HCT116 (cell line): ENCODE results near the gene TLR9. TPM values are rescaled to one million over a fixed set of nuclear protein-coding genes. Genes with fewer than 3 reads are reported as not detected.

Experiments used
- ATAC-seq: fragments of 200-7000 bp; cut with Tn5 transposase; 2 replicates; pipeline ENCODE4 v1.9.1; 2020; ENCODE audit warnings: mild to moderate bottlenecking, moderate library complexity
- BruUV-seq: library from RNA; stranded (reverse); fragments of 400-500 nt; replicated peaks from 2 replicates; lab custom pipeline; 2021; lab: Mats Ljungman, UMichigan
- CTCF ChIA-PET: fragments of 300-600 bp; sonication (Branson Sonifier 250); formaldehyde crosslinking; loops from one replicate; lab custom pipeline; 2021; ENCODE audit warnings: antibody characterized with exemption; lab: Charles Lee
- POLR2A ChIA-PET: fragments of 300-600, 350-600 bp; sonication (Branson Sonifier 250); formaldehyde crosslinking; loops from one replicate; lab custom pipeline; 2021; ENCODE audit warnings: antibody characterized with exemption; lab: Charles Lee
- RAD21 ChIA-PET, 2 experiments: fragments of 300-600 bp; sonication (Branson Sonifier 250); formaldehyde crosslinking; loops; one replicate each; lab custom pipeline; 2023; ENCODE audit warnings: low total read pairs in 2 of 2; ENCODE audit not compliant: uncharacterized antibody in 2 of 2, unreplicated experiment in 2 of 2, low non-redundant PET in 1 of 2; lab: Charles Lee
- DNase-seq: peaks from one replicate; pipeline ENCODE4 v3.0.0-alpha.2; 2010; ENCODE audit warnings: low read depth, low spot score
- H2AFZ ChIP-seq: fragments of 200-600 bp; shearing (Covaris generic), sonication (generic); 2 replicates; pipeline ENCODE4 v1.6.1; 2017; ENCODE audit warnings: low read depth, mixed run types, mixed read lengths, antibody characterized with exemption, low read length; ENCODE audit not compliant: poor library complexity, severe bottlenecking
- H3K27ac ChIP-seq: 2 replicates; pipeline ENCODE4 v1.5.1; 2012; ENCODE audit warnings: low read depth, low read length
- H3K27me3 ChIP-seq: fragments of 200-600 bp; sonication (generic); 2 replicates; pipeline ENCODE4 v1.6.1; 2016; ENCODE audit warnings: mixed run types, low read length, mixed read lengths; ENCODE audit not compliant: insufficient read depth
- H3K36me3 ChIP-seq, 2 experiments: fragments of 200-500 bp in 1 of 2; fragments of 200-600 bp in 1 of 2; sonication (Bioruptor generic) in 1 of 2; sonication (generic) in 1 of 2; 2 replicates each; pipeline versions ENCODE4 v1.5.1 to v1.6.1; 2014 to 2016; ENCODE audit warnings: low read length in 2 of 2, inconsistent platforms in 1 of 2, mixed read lengths in 1 of 2, mixed run types in 1 of 2; ENCODE audit not compliant: insufficient read depth in 2 of 2, control insufficient read depth in 1 of 2
- H3K4me1 ChIP-seq, 2 experiments: fragments of 200-600 bp in 1 of 2; sonication (generic) in 1 of 2; 2 replicates each; pipeline versions ENCODE4 v1.5.1 to v1.6.1; 2012 to 2017; ENCODE audit warnings: low read length in 2 of 2, inconsistent platforms in 1 of 2, mild to moderate bottlenecking in 1 of 2, mixed read lengths in 1 of 2, mixed run types in 1 of 2, moderate library complexity in 1 of 2; ENCODE audit not compliant: insufficient read depth in 2 of 2, control insufficient read depth in 1 of 2
- H3K4me2 ChIP-seq: fragments of 200-600 bp; sonication (generic); 2 replicates; pipeline ENCODE4 v1.6.1; 2017; ENCODE audit warnings: mixed run types, low read length, mixed read lengths
- H3K4me3 ChIP-seq, 2 experiments: fragments of 200-600 bp in 1 of 2; sonication (generic) in 1 of 2; replicated peaks in 1 of 2; 2 replicates each; pipeline ENCODE4 v1.5.1; 2011 to 2016; ENCODE audit warnings: low read length in 2 of 2, control low read depth in 1 of 2, low read depth in 1 of 2, mild to moderate bottlenecking in 1 of 2, mixed read lengths in 1 of 2, mixed run types in 1 of 2
- H3K79me2 ChIP-seq: fragments of 200-600 bp; sonication (generic); 2 replicates; pipeline ENCODE4 v1.6.1; 2017; ENCODE audit warnings: mild to moderate bottlenecking, mixed run types, low read length, moderate library complexity, mixed read lengths; ENCODE audit not compliant: insufficient read depth
- H3K9ac ChIP-seq: fragments of 200-600 bp; sonication (generic); 2 replicates; pipeline ENCODE4 v1.6.1; 2016; ENCODE audit warnings: low read length, mixed read lengths
- H3K9me2 ChIP-seq: fragments of 200-600 bp; sonication (generic), shearing (Covaris generic); 2 replicates; pipeline ENCODE4 v1.6.1; 2017; ENCODE audit warnings: mixed run types, mild to moderate bottlenecking, moderate library complexity; ENCODE audit not compliant: insufficient read depth
- H3K9me3 ChIP-seq, 2 experiments: fragments of 200-500 bp in 1 of 2; fragments of 200-600 bp in 1 of 2; sonication (Bioruptor generic) in 1 of 2; sonication (generic) in 1 of 2; 2 replicates each; pipeline ENCODE4 v1.6.1; 2014 to 2017; ENCODE audit warnings: low read length in 2 of 2, mixed read lengths in 2 of 2, inconsistent platforms in 1 of 2, low read depth in 1 of 2, mild to moderate bottlenecking in 1 of 2, mixed run types in 1 of 2, moderate library complexity in 1 of 2; ENCODE audit not compliant: control insufficient read depth in 1 of 2, insufficient read depth in 1 of 2
- H4K20me1 ChIP-seq: fragments of 200-600 bp; sonication (generic), shearing (Covaris generic); 2 replicates; pipeline ENCODE4 v1.6.1; 2017; ENCODE audit warnings: mixed run types, mild to moderate bottlenecking, moderate library complexity; ENCODE audit not compliant: insufficient read depth
- ATF3 ChIP-seq: IDR thresholded peaks from 2 replicates; pipeline ENCODE4 v1.6.1; 2012
- CEBPB ChIP-seq: IDR thresholded peaks from 2 replicates; pipeline ENCODE4 v1.6.1; 2012; ENCODE audit warnings: low read depth
- EGR1 ChIP-seq: IDR thresholded peaks from 2 replicates; pipeline ENCODE4 v1.6.1; 2012; ENCODE audit warnings: low read depth
- ELF1 ChIP-seq: IDR thresholded peaks from 2 replicates; pipeline ENCODE4 v1.6.1; 2012; ENCODE audit warnings: low read depth, borderline replicate concordance
- EZH2 ChIP-seq: fragments of 200-600 bp; sonication (generic); IDR thresholded peaks from 2 replicates; pipeline ENCODE4 v1.6.1; 2017; ENCODE audit warnings: antibody characterized with exemption, mixed run types
- EZH2phosphoT487 ChIP-seq: fragments of 200-600 bp; IDR thresholded peaks from 2 replicates; pipeline ENCODE4 v1.6.1; 2018; ENCODE audit warnings: antibody characterized with exemption, borderline replicate concordance
- FOSL1 ChIP-seq: IDR thresholded peaks from 2 replicates; pipeline ENCODE4 v1.6.1; 2012; ENCODE audit warnings: low read depth
- JUND ChIP-seq: IDR thresholded peaks from 2 replicates; pipeline ENCODE4 v1.6.1; 2012
- POLR2A ChIP-seq: IDR thresholded peaks from 2 replicates; pipeline ENCODE4 v1.7.0; 2011; ENCODE audit warnings: borderline replicate concordance; ENCODE audit not compliant: insufficient read depth, insufficient read length; ENCODE audit errors: extremely low read depth
- POLR2AphosphoS5 ChIP-seq: IDR thresholded peaks from 2 replicates; pipeline ENCODE4 v1.6.1; 2011; ENCODE audit warnings: mild to moderate bottlenecking, low read depth, low read length, moderate library complexity
- RAD21 ChIP-seq: IDR thresholded peaks from 2 replicates; pipeline ENCODE4 v1.6.1; 2012; ENCODE audit warnings: low read depth, mild to moderate bottlenecking
- SIN3A ChIP-seq: IDR thresholded peaks from 2 replicates; pipeline ENCODE4 v1.6.1; 2012; ENCODE audit warnings: low read depth
- SRF ChIP-seq: IDR thresholded peaks from 2 replicates; pipeline ENCODE4 v1.6.1; 2012; ENCODE audit warnings: low read depth
- TCF7L2 ChIP-seq: IDR thresholded peaks from 2 replicates; pipeline ENCODE4 v1.7.0; 2011; ENCODE audit warnings: borderline replicate concordance, inconsistent platforms; ENCODE audit not compliant: insufficient read depth, insufficient read length; ENCODE audit errors: extremely low read depth
- YY1 ChIP-seq: IDR thresholded peaks from 2 replicates; pipeline ENCODE4 v1.6.1; 2011; ENCODE audit warnings: low read length, low read depth, moderate library complexity, mild to moderate bottlenecking; ENCODE audit not compliant: insufficient replicate concordance; ENCODE audit errors: extremely low read depth
- ZBTB33 ChIP-seq: IDR thresholded peaks from 2 replicates; pipeline ENCODE4 v1.6.1; 2011; ENCODE audit warnings: mild to moderate bottlenecking, low read length, moderate library complexity; ENCODE audit not compliant: insufficient replicate concordance; ENCODE audit errors: extremely low read depth
- ZFX ChIP-seq: fragments of 450-650 bp; IDR thresholded peaks from 2 replicates; pipeline ENCODE4 v1.6.1; 2017
- ZNF274 ChIP-seq: fragments of 200-500 bp; sonication (Bioruptor generic); IDR thresholded peaks from 2 replicates; pipeline ENCODE4 v1.6.1; 2014; ENCODE audit warnings: mild to moderate bottlenecking, low read depth, low read length, inconsistent platforms
- intact Hi-C: fragments of 100-400 bp; cut with micrococcal nuclease; formaldehyde crosslinking; loops from 2 replicates; pipeline ENCODE4 v1.10.0; 2022
- total RNA-seq: library from RNA; stranded (reverse); gene quantifications from one replicate; pipeline ENCODE4 v1.2.1, GENCODE V29; 2021; ENCODE audit not compliant: unreplicated experiment
- TF ChIP-seq, protein P1 (sequence below), 3 experiments: fragments of 200-600 bp in 1 of 3; sonication (generic) in 1 of 3; IDR thresholded peaks in 2 of 3; conservative IDR thresholded peaks in 1 of 3; 2 replicates each; pipeline ENCODE4 v1.5.1; 2012 to 2017; ENCODE audit warnings: low read depth in 2 of 3, low read length in 2 of 3, antibody characterized with exemption in 1 of 3, borderline replicate concordance in 1 of 3, control low read depth in 1 of 3, mild to moderate bottlenecking in 1 of 3, mixed read lengths in 1 of 3, mixed run types in 1 of 3, moderate library complexity in 1 of 3; ENCODE audit not compliant: insufficient read depth in 1 of 3
- TF ChIP-seq, protein P2 (sequence below): IDR thresholded peaks from 2 replicates; pipeline ENCODE4 v1.6.1; 2012; ENCODE audit warnings: low read depth

TLR9 gene
- total RNA-seq, 1 experiment from 2014 or later, result 0.15 TPM

DNA sequence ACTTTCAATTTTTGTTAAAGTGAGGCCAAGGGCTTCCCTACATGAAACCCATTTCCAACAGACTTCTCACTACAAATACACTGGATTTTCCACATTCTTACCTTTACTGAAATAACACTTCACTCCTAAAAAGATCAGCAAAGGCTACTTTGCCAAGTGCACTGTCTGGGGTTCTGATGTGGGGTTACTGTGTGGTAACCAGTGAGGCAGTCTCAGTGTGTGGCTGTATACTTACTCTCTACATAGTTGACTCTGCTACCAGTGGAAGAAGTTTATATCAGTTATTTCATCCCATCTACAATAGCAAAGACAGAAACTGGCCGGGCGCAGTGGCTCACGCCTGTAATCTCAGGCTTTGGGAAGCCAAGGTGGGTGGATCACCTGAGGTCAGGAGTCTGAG lies 47.4 kb upstream of the TLR9 start:
- H2AFZ ChIP-seq, result no peak overlapping the region
- no peak overlapping the region for H3K9ac ChIP-seq
- no peaks in the 10 kb centered on the region for H3K9me3 ChIP-seq
- no peak overlapping the region for H3K27ac ChIP-seq
- BruUV-seq, result no TSS peak
- H3K9me2 ChIP-seq, result no peaks in the 10 kb centered on the region
- CTCF ChIA-PET, result no interaction called here
- TF ChIP-seq POLR2A (no peak), ZBTB33 (no peak), YY1 (no peak), EGR1 (no peak), TCF7L2 (no peak), ZFX (no peak), POLR2AphosphoS5 (no peak), EZH2phosphoT487 (no peak), JUND (no peak), ATF3 (no peak), CEBPB (no peak), ZNF274 (no peak), SRF (no peak), ELF1 (no peak), FOSL1 (no peak), SIN3A (no peak), EZH2 (no peak), RAD21 (no peak)
- TF ChIP-seq, protein P1, sequence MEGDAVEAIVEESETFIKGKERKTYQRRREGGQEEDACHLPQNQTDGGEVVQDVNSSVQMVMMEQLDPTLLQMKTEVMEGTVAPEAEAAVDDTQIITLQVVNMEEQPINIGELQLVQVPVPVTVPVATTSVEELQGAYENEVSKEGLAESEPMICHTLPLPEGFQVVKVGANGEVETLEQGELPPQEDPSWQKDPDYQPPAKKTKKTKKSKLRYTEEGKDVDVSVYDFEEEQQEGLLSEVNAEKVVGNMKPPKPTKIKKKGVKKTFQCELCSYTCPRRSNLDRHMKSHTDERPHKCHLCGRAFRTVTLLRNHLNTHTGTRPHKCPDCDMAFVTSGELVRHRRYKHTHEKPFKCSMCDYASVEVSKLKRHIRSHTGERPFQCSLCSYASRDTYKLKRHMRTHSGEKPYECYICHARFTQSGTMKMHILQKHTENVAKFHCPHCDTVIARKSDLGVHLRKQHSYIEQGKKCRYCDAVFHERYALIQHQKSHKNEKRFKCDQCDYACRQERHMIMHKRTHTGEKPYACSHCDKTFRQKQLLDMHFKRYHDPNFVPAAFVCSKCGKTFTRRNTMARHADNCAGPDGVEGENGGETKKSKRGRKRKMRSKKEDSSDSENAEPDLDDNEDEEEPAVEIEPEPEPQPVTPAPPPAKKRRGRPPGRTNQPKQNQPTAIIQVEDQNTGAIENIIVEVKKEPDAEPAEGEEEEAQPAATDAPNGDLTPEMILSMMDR (IDR thresholded peaks at IDR 0.05 in 2 of 3, conservative IDR thresholded peaks at IDR 0.05 in 1 of 3; ENCODE audit: borderline replicate concordance in 1 of 3, insufficient read depth in 1 of 3, low read depth in 2 of 3, low read length in 2 of 3), result no peak
- TF ChIP-seq, protein P2, sequence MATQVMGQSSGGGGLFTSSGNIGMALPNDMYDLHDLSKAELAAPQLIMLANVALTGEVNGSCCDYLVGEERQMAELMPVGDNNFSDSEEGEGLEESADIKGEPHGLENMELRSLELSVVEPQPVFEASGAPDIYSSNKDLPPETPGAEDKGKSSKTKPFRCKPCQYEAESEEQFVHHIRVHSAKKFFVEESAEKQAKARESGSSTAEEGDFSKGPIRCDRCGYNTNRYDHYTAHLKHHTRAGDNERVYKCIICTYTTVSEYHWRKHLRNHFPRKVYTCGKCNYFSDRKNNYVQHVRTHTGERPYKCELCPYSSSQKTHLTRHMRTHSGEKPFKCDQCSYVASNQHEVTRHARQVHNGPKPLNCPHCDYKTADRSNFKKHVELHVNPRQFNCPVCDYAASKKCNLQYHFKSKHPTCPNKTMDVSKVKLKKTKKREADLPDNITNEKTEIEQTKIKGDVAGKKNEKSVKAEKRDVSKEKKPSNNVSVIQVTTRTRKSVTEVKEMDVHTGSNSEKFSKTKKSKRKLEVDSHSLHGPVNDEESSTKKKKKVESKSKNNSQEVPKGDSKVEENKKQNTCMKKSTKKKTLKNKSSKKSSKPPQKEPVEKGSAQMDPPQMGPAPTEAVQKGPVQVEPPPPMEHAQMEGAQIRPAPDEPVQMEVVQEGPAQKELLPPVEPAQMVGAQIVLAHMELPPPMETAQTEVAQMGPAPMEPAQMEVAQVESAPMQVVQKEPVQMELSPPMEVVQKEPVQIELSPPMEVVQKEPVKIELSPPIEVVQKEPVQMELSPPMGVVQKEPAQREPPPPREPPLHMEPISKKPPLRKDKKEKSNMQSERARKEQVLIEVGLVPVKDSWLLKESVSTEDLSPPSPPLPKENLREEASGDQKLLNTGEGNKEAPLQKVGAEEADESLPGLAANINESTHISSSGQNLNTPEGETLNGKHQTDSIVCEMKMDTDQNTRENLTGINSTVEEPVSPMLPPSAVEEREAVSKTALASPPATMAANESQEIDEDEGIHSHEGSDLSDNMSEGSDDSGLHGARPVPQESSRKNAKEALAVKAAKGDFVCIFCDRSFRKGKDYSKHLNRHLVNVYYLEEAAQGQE, result no peak
- TF ChIP-seq, all 23 proteins: peak for 0
- Histone ChIP-seq H3K4me2 (no peak overlapping the region), H3K4me3 (no peak overlapping the region), H3K79me2 (peaks cover 100% of the 10 kb centered on the region), H4K20me1 (peaks cover 30% of the 10 kb centered on the region; the same call in 1 of the 2 replicates), H3K4me1 (peaks cover 9 to 13% of the 10 kb centered on the region in 2 experiments; a peak in 3 of 4 replicates), H3K36me3 (peaks cover 25 to 48% of the 10 kb centered on the region in 2 experiments), H3K27me3 (no peaks in the 10 kb centered on the region)
- ChIA-PET POLR2A (no interaction called here), RAD21 (no interaction called here)
- intact Hi-C loops, result no loop called here
- ATAC-seq (no peak), DNase-seq (no peak)
